ENCODE results near the gene PHRF1.

DNA sequence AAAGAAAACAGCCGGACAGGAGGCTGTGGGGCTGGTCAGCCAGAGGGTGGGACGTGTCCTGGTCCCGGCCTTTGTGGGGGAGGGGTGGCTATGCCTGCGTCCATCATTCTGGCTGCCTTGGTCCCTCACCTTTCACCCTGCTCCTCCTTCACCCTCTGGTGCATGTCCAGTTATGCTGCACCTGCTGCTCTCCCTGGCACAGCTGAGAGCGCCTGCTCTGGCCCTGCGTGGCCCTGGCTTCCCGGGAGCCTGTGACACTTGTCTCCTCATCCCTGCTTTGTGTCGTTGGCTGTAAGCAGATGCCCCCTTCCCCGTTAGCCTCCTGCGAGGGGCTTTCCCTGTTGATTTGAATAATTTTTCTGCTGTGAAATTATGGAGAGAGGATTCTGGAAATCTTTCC is 16.6 kb downstream of the PHRF1 start:
- TF ChIP-seq, protein P1, sequence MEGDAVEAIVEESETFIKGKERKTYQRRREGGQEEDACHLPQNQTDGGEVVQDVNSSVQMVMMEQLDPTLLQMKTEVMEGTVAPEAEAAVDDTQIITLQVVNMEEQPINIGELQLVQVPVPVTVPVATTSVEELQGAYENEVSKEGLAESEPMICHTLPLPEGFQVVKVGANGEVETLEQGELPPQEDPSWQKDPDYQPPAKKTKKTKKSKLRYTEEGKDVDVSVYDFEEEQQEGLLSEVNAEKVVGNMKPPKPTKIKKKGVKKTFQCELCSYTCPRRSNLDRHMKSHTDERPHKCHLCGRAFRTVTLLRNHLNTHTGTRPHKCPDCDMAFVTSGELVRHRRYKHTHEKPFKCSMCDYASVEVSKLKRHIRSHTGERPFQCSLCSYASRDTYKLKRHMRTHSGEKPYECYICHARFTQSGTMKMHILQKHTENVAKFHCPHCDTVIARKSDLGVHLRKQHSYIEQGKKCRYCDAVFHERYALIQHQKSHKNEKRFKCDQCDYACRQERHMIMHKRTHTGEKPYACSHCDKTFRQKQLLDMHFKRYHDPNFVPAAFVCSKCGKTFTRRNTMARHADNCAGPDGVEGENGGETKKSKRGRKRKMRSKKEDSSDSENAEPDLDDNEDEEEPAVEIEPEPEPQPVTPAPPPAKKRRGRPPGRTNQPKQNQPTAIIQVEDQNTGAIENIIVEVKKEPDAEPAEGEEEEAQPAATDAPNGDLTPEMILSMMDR (IDR thresholded peaks at IDR 0.05): no peak
- TF ChIP-seq POLR2A (IDR thresholded peaks at IDR 0.05): no peak

Data from adrenal gland (tissue), 5 donors.